Panc1 (cell line): Measurements from ENCODE around the gene WDR20.

Source experiments
- POLR2AphosphoS5 ChIP-seq: IDR thresholded peaks from 2 replicates; pipeline ENCODE4 v1.6.1; 2012; ENCODE audit warnings: mild to moderate bottlenecking, low read depth, low read length, moderate library complexity
- SIN3A ChIP-seq: IDR thresholded peaks from 2 replicates; pipeline ENCODE4 v1.6.1; 2012; ENCODE audit warnings: low read depth, mild to moderate bottlenecking, low read length, moderate library complexity, borderline replicate concordance; ENCODE audit not compliant: insufficient read depth
- TCF7L2 ChIP-seq: IDR thresholded peaks from 2 replicates; pipeline ENCODE4 v1.6.1; 2011; ENCODE audit warnings: mild to moderate bottlenecking, low read depth, low read length, inconsistent platforms
- TF ChIP-seq, protein P1 (sequence below): fragments of 450-650 bp; IDR thresholded peaks from 2 replicates; pipeline ENCODE4 v1.5.1; 2017; ENCODE audit warnings: mild to moderate bottlenecking
- TF ChIP-seq, protein P2 (sequence below), 2 experiments: IDR thresholded peaks; 2 replicates each; pipeline ENCODE4 v1.6.1; 2011 to 2012; ENCODE audit warnings: low read depth in 2 of 2, control low read depth in 1 of 2, low read length in 1 of 2, mild to moderate bottlenecking in 1 of 2, moderate library complexity in 1 of 2; ENCODE audit not compliant: insufficient read depth in 1 of 2

DNA sequence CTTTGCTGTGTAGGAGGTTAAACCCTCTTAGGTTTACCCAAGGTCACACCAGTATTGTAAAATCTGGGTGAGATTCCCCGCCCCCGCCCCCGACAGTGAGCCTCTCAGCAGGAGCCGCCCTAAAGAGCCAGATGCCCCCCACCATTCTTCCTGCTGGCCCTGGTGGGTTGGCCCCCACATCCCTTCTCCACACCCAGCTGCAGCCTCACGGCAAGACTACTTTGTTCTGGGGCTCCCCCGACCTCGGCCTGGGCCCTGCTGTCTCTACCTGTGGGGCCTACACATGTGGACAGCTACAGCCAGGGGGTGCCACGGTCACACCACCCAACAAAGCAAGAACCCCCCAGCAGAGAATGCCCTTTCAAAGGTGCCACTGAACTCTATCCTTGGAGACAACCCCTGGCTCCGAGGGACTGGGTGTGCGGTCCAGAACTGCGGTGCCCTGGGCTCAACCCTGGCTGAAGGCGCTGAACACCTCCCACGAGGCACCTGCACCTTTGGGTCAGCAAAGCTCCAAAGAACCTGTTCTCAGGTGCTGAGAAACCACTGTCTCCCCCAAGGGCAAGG, 82.4 kb downstream of the WDR20 start:
- TF ChIP-seq, protein P1, sequence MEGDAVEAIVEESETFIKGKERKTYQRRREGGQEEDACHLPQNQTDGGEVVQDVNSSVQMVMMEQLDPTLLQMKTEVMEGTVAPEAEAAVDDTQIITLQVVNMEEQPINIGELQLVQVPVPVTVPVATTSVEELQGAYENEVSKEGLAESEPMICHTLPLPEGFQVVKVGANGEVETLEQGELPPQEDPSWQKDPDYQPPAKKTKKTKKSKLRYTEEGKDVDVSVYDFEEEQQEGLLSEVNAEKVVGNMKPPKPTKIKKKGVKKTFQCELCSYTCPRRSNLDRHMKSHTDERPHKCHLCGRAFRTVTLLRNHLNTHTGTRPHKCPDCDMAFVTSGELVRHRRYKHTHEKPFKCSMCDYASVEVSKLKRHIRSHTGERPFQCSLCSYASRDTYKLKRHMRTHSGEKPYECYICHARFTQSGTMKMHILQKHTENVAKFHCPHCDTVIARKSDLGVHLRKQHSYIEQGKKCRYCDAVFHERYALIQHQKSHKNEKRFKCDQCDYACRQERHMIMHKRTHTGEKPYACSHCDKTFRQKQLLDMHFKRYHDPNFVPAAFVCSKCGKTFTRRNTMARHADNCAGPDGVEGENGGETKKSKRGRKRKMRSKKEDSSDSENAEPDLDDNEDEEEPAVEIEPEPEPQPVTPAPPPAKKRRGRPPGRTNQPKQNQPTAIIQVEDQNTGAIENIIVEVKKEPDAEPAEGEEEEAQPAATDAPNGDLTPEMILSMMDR, result no peak
- no peak for TF ChIP-seq POLR2AphosphoS5
- TF ChIP-seq, protein P2, sequence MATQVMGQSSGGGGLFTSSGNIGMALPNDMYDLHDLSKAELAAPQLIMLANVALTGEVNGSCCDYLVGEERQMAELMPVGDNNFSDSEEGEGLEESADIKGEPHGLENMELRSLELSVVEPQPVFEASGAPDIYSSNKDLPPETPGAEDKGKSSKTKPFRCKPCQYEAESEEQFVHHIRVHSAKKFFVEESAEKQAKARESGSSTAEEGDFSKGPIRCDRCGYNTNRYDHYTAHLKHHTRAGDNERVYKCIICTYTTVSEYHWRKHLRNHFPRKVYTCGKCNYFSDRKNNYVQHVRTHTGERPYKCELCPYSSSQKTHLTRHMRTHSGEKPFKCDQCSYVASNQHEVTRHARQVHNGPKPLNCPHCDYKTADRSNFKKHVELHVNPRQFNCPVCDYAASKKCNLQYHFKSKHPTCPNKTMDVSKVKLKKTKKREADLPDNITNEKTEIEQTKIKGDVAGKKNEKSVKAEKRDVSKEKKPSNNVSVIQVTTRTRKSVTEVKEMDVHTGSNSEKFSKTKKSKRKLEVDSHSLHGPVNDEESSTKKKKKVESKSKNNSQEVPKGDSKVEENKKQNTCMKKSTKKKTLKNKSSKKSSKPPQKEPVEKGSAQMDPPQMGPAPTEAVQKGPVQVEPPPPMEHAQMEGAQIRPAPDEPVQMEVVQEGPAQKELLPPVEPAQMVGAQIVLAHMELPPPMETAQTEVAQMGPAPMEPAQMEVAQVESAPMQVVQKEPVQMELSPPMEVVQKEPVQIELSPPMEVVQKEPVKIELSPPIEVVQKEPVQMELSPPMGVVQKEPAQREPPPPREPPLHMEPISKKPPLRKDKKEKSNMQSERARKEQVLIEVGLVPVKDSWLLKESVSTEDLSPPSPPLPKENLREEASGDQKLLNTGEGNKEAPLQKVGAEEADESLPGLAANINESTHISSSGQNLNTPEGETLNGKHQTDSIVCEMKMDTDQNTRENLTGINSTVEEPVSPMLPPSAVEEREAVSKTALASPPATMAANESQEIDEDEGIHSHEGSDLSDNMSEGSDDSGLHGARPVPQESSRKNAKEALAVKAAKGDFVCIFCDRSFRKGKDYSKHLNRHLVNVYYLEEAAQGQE (IDR thresholded peaks at IDR 0.05; ENCODE audit: insufficient read depth in 1 of 2, low read depth in 2 of 2, low read length in 1 of 2), result no peak
- TF ChIP-seq SIN3A, result no peak
- no peak for TF ChIP-seq TCF7L2
